Measurements from ENCODE around the gene RNF125.

- TF ChIP-seq CTCF (IDR thresholded peaks at IDR 0.05) (no peak), POLR2A (IDR thresholded peaks at IDR 0.05) (no peak), EP300 (IDR thresholded peaks at IDR 0.05) (no peak), POLR2AphosphoS5 (IDR thresholded peaks at IDR 0.05) (no peak)
These were observed 63.3 kb downstream of the RNF125 start for GRCh38 chr18:32081881-32082280.

Measured in stomach (tissue), 4 donors.